GM19463 (cell line): ENCODE measurements around the gene INPP5K.
"Not testable (repeated sequence)": the region's sequence is repeated elsewhere in the genome, so short reads cannot be mapped to it uniquely, and the experiment has no call there.

ENCODE experiments used
- ATAC-seq: cut with Tn5 transposase; IDR thresholded peaks from one replicate; pipeline ENCODE4 v1.9.1; 2021; ENCODE audit warnings: mild to moderate bottlenecking, moderate library complexity; ENCODE audit not compliant: unreplicated experiment

INPP5K gene

GRCh38 chr17:1467898-1468492 lies 48.4 kb downstream of the INPP5K start:
- no peak for ATAC-seq

- no peak for ATAC-seq
Measured at GRCh38 chr17:1467258-1467657, 49.2 kb downstream of the INPP5K start.

GRCh38 chr17:1464186-1464585 lies 52.2 kb downstream of the INPP5K start:
- no peak for ATAC-seq

GRCh38 chr17:1462164-1463112 lies 54.0 kb downstream of the INPP5K start:
- ATAC-seq, result no peak

GRCh38 chr17:1461198-1461944 lies 55.0 kb downstream of the INPP5K start:
- ATAC-seq, result no peak

- no peak for ATAC-seq
Measured at GRCh38 chr17:1460233-1460632, 56.2 kb downstream of the INPP5K start.

- peak; percentile 94 for ATAC-seq
Measured at GRCh38 chr17:1455797-1456599, 60.4 kb downstream of the INPP5K start, which contains the start of gene CRK. TSS of gene CRK (minus strand) at chr17:1456232. CDS start at chr17:1456117, 115 bp downstream.

GRCh38 chr17:1455291-1455796 lies 61.1 kb downstream of the INPP5K start:
- peak; percentile 28 for ATAC-seq

GRCh38 chr17:1454541-1454940 lies 61.9 kb downstream of the INPP5K start:
- ATAC-seq, result no peak

GRCh38 chr17:1453694-1454093 lies 62.7 kb downstream of the INPP5K start:
- not testable (repeated sequence) for ATAC-seq

GRCh38 chr17:1452836-1453235 lies 63.6 kb downstream of the INPP5K start:
- no peak for ATAC-seq

- not testable (repeated sequence) for ATAC-seq
Measured at GRCh38 chr17:1450261-1450660, 66.2 kb downstream of the INPP5K start.

- no peak for ATAC-seq
Measured at GRCh38 chr17:1449412-1449967, 66.9 kb downstream of the INPP5K start.

- ATAC-seq, result no peak
Measured at GRCh38 chr17:1447052-1447451, 69.4 kb downstream of the INPP5K start.

GRCh38 chr17:1446201-1446600 lies 70.2 kb downstream of the INPP5K start:
- ATAC-seq, result no peak

- ATAC-seq, result not testable (repeated sequence)
Measured at GRCh38 chr17:1445695-1446094, 70.7 kb downstream of the INPP5K start.
